GM23248 (cell line): ENCODE data around the gene COMP. TPM values are rescaled to one million over a fixed set of nuclear protein-coding genes. Genes with fewer than 3 reads are reported as not detected.
"Not testable (repeated sequence)": the region's sequence is repeated elsewhere in the genome, so short reads cannot be mapped to it uniquely, and the experiment has no call there.

ENCODE experiments used
- DNase-seq: peaks from one replicate; pipeline ENCODE4 v3.0.0-alpha.2; 2015
- H2AFZ ChIP-seq: fragments of 200-600 bp; sonication (generic); 2 replicates; pipeline ENCODE4 v1.6.1; 2016; ENCODE audit warnings: antibody characterized with exemption
- H3F3A ChIP-seq: fragments of 200-600 bp; sonication (generic); 2 replicates; pipeline ENCODE4 v1.6.1; 2016; ENCODE audit warnings: mild to moderate bottlenecking, antibody characterized with exemption, mixed run types; ENCODE audit not compliant: insufficient read depth
- H3K27ac ChIP-seq: fragments of 200-600 bp; sonication (generic); 2 replicates; pipeline ENCODE4 v1.5.1; 2016; ENCODE audit warnings: mild to moderate bottlenecking
- H3K27me3 ChIP-seq: fragments of 200-600 bp; sonication (generic); replicated peaks from 2 replicates; pipeline ENCODE4 v1.6.1; 2016; ENCODE audit warnings: mild to moderate bottlenecking; ENCODE audit not compliant: insufficient read depth
- H3K36me3 ChIP-seq: fragments of 200-600 bp; sonication (generic); 2 replicates; pipeline ENCODE4 v1.6.1; 2016; ENCODE audit warnings: low read depth, mild to moderate bottlenecking
- H3K4me1 ChIP-seq: fragments of 200-600 bp; sonication (generic); 2 replicates; pipeline ENCODE4 v1.6.1; 2016; ENCODE audit warnings: mild to moderate bottlenecking; ENCODE audit not compliant: insufficient read depth
- H3K4me2 ChIP-seq: fragments of 200-600 bp; sonication (generic); one replicate; pipeline ENCODE4 v1.6.1; 2016; ENCODE audit warnings: mild to moderate bottlenecking; ENCODE audit not compliant: unreplicated experiment
- H3K4me3 ChIP-seq: fragments of 200-600 bp; sonication (generic); 2 replicates; pipeline ENCODE4 v1.5.1; 2016; ENCODE audit warnings: mild to moderate bottlenecking
- H3K79me2 ChIP-seq: fragments of 200-600 bp; sonication (generic); 2 replicates; pipeline ENCODE4 v1.6.1; 2016; ENCODE audit warnings: mild to moderate bottlenecking; ENCODE audit not compliant: insufficient read depth
- H3K9ac ChIP-seq: fragments of 200-600 bp; sonication (generic); 2 replicates; pipeline ENCODE4 v1.6.1; 2016; ENCODE audit warnings: mild to moderate bottlenecking
- H3K9me2 ChIP-seq: fragments of 200-600 bp; sonication (generic); 2 replicates; pipeline ENCODE4 v1.6.1; 2016; ENCODE audit warnings: mixed run types, mild to moderate bottlenecking, moderate library complexity; ENCODE audit not compliant: insufficient read depth
- H3K9me3 ChIP-seq: fragments of 200-600 bp; sonication (generic); one replicate; pipeline ENCODE4 v1.6.1; 2017; ENCODE audit warnings: low read depth
- H4K20me1 ChIP-seq: fragments of 200-600 bp; sonication (generic); 2 replicates; pipeline ENCODE4 v1.6.0; 2016; ENCODE audit not compliant: insufficient read depth
- EZH2 ChIP-seq: fragments of 200-600 bp; sonication (generic); IDR thresholded peaks from 2 replicates; pipeline ENCODE4 v1.6.1; 2018; ENCODE audit warnings: antibody characterized with exemption, mild to moderate bottlenecking; ENCODE audit not compliant: insufficient read depth, poor library complexity, severe bottlenecking
- EZH2phosphoT487 ChIP-seq: fragments of 200-600 bp; sonication (generic); IDR thresholded peaks from 2 replicates; pipeline ENCODE4 v1.6.1; 2018; ENCODE audit warnings: antibody characterized with exemption, moderate library complexity, mild to moderate bottlenecking, low read depth; ENCODE audit not compliant: insufficient read depth
- WGBS, 2 experiments: methylation state at CpG; one replicate each; pipeline ENCODE4 v1.1.6; 2015 to 2017; ENCODE audit warnings: low lambda C conversion rate in 2 of 2, low coverage in 1 of 2; ENCODE audit errors: missing lambda C conversion rate in 2 of 2; 5-methylcytosine and 5-hydroxymethylcytosine counted together
- in situ Hi-C: fragments of 300-500 bp; cut with MboI; formaldehyde crosslinking; loops from 2 replicates; pipeline ENCODE4 v1.15.0; 2020
- polyA plus RNA-seq: library from polyadenylated mRNA; unstranded; fragments of >200 nt; fragmentation: Nextera tagmentation; extraction: Ambion mirVana; gene quantifications from 2 replicates; pipeline ENCODE4 v1.2.1, GENCODE V29; 2016
- total RNA-seq: library from RNA; depleted of rRNA; stranded (reverse); fragments of >200 nt; shearing (Covaris generic); gene quantifications from 2 replicates; pipeline ENCODE4 v1.2.3, GENCODE V29; 2014

COMP gene
- total and polyA plus RNA-seq, 2 experiments from 2014 or later, result 93.8 to 252 TPM

DNA sequence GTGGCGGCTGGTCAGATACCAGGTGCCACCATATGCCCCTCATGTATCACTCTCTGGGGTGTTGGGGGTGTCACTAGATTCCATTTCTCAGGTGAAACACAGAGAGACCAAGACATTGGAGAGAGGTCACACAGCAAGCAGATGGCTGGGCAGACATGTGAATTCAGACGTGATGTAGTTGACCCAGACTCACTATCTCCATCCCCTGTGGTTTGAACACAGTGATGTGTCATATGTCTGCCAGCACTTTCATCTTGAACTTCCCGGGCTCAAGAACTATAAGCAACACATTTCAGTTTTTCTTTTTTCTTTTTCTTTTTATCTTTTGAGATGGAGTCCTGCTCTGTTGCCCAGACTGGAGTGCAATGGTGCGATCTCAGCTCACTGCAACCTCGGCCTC lies 24.6 kb upstream of the COMP start:
- 79% methylated on average over 5 of the region's 5 CpGs for WGBS, 2 experiments
- Histone ChIP-seq H3K79me2 (no peaks in the 10 kb centered on the region), H3K4me1 (no peaks in the 10 kb centered on the region), H3F3A (no peaks in the 10 kb centered on the region), H4K20me1 (no peaks in the 10 kb centered on the region), H3K4me2 (no peak overlapping the region), H3K9me3 (no peaks in the 10 kb centered on the region), H3K27me3 (no peaks in the 10 kb centered on the region), H3K36me3 (no peaks in the 10 kb centered on the region), H3K9ac (no peak overlapping the region), H3K27ac (no peak overlapping the region), H3K4me3 (no peak overlapping the region), H3K9me2 (no peaks in the 10 kb centered on the region), H2AFZ (no peak overlapping the region)
- TF ChIP-seq EZH2phosphoT487 (no peak), EZH2 (no peak)
- in situ Hi-C loops, result no loop called here
- DNase-seq, result no peak

DNA sequence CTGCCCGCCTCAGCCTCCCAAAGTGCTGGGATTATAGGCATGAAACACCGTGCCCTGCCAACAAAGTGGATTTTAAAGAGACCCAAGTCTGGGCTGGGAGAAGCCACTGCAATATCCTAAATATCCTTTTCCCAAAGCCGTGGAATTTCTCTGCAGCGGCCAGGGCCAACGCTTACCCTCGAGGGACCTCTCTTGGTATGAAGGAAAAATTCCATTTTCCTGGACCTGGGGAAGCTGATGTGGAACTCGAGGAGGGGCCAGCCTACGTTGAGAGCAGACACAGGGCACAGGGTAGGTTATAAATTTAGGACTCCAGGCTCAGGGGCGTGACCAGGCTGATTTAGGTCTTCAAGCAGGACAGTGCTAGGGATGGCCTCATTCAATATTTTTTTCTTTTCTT lies 23.0 kb upstream of the COMP start:
- in situ Hi-C loops, result no loop called here
- no peaks in the 10 kb centered on the region for H3K79me2 ChIP-seq
- peak; percentile 62 for DNase-seq

DNA sequence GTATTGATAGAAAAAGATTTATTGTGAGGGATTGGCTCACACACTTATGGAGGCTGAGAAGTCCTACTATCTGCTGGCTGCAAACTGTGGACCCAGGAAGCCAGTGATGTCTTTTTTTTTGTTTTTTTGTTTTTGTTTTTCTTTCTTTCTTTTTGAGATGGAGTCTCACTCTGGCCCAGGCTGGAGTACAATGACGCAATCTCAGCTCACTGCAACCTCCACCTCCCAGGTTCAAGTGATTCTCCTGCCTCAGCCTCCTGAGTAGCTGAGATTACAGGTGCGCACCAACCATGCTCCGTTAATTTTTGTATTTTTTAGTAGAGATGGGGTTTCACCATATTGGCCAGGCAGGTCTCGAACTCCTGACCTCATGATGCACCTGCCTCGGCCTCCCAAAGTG lies 20.5 kb upstream of the COMP start:
- H3K36me3 ChIP-seq, H3K4me1 ChIP-seq, H3K4me3 ChIP-seq, H3K79me2 ChIP-seq, H4K20me1 ChIP-seq, H3K27ac ChIP-seq, DNase-seq, H3K9me3 ChIP-seq, H2AFZ ChIP-seq, H3K4me2 ChIP-seq, H3F3A ChIP-seq, in situ Hi-C loops, H3K27me3 ChIP-seq, H3K9ac ChIP-seq, H3K9me2 ChIP-seq: not testable (repeated sequence)
- WGBS, 2 experiments, result 66 to 80% methylated on average over 5 of the region's 5 CpGs

More for the DNA sequence above, 23.0 kb upstream of the COMP start:
- peaks cover 8% of the 10 kb centered on the region for H3K4me1 ChIP-seq
- H3K36me3 ChIP-seq, result no peaks in the 10 kb centered on the region
- H4K20me1 ChIP-seq, result no peaks in the 10 kb centered on the region
- H3K27ac ChIP-seq, result no peak overlapping the region
- H3K9me2 ChIP-seq, result no peaks in the 10 kb centered on the region
- no peaks in the 10 kb centered on the region for H3K27me3 ChIP-seq
- no peak overlapping the region for H3K4me3 ChIP-seq
- no peaks in the 10 kb centered on the region for H3F3A ChIP-seq
- no peak overlapping the region for H3K4me2 ChIP-seq
- 22 to 28% methylated on average over 9 of the region's 9 CpGs for WGBS, 2 experiments
- H3K9me3 ChIP-seq, result no peaks in the 10 kb centered on the region
- no peak overlapping the region for H3K9ac ChIP-seq
- TF ChIP-seq EZH2 (no peak), EZH2phosphoT487 (no peak)
- peak overlapping the region; percentile 38; the same call in 1 of the 2 replicates for H2AFZ ChIP-seq

DNA sequence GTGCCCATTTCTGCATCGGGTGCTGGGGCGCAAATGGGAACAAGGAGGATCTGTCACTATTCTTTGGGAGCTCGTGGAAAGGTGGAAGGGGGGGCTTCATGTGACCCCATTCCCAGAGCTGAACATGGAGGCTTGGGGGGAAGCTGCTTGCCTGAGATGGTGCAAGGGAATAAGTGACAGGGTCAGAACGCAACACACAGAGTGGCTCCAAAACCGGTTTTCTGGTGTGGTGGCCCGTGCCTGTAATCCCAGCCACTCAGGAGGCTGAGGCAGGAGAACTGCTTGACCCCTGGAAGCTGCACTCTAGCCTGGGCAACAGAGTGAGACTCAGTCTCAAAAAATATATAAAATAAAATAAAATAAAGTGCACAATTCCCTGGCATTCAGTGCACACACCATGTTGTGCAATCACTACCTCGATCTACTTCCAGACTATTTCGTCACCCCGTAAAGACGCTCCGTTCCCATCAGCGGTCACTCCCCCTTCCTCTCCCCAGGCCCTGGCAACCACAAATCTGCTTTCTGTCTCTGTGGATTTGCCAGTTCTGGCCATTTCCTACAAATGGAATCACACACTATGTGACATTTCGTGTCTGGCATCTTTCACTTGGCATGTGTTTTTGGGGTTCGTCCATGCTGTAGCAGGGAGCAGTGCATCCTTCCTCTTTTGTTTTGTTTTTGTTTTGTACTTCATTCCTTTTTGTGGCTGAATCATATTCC lies 18.2 kb upstream of the COMP start:
- Histone ChIP-seq H3K4me2 (peak overlapping the region; percentile 56), H3K4me1 (peaks cover 10% of the 10 kb centered on the region), H3K36me3 (no peaks in the 10 kb centered on the region), H3K4me3 (peak overlapping the region; percentile 39), H3K27ac (peak overlapping the region; percentile 80), H3K9me3 (no peaks in the 10 kb centered on the region), H2AFZ (peak overlapping the region; percentile 78), H3K9ac (peak overlapping the region; percentile 33), H3K27me3 (no peaks in the 10 kb centered on the region), H3F3A (no peaks in the 10 kb centered on the region), H3K79me2 (no peaks in the 10 kb centered on the region), H3K9me2 (no peaks in the 10 kb centered on the region), H4K20me1 (no peaks in the 10 kb centered on the region)
- TF ChIP-seq EZH2phosphoT487 (no peak), EZH2 (no peak)
- in situ Hi-C loops, result no loop called here
- WGBS, 2 experiments, result 20 to 23% methylated on average over 14 of the region's 14 CpGs
- peak; percentile 92 for DNase-seq
